Endothelial cell (in vitro differentiated cells): ENCODE data around the gene ERC2. TPM values are rescaled to one million over a fixed set of nuclear protein-coding genes. Genes with fewer than 3 reads are reported as not detected.
A peak's percentile ranks its signal among the peaks of the same experiment; 100 is the strongest.

Experiments
- DNase-seq: peaks from one replicate; pipeline ENCODE4 v3.0.0; 2021; ENCODE audit warnings: low spot score
- H3K27ac Mint-ChIP-seq: one replicate; pipeline ENCODE4 v1.8.0; 2021; ENCODE audit warnings: mixed read lengths, inconsistent platforms; ENCODE audit not compliant: unreplicated experiment
- H3K27me3 Mint-ChIP-seq: one replicate; pipeline ENCODE4 v1.8.0; 2021; ENCODE audit warnings: mild to moderate bottlenecking, moderate library complexity, mixed read lengths, inconsistent platforms; ENCODE audit not compliant: unreplicated experiment
- H3K36me3 Mint-ChIP-seq: one replicate; pipeline ENCODE4 v1.8.0; 2021; ENCODE audit warnings: mild to moderate bottlenecking, low read depth, mixed read lengths, inconsistent platforms; ENCODE audit not compliant: unreplicated experiment
- H3K4me1 Mint-ChIP-seq: one replicate; pipeline ENCODE4 v1.8.0; 2021; ENCODE audit warnings: mild to moderate bottlenecking, mixed read lengths, inconsistent platforms; ENCODE audit not compliant: unreplicated experiment
- H3K4me3 Mint-ChIP-seq: one replicate; pipeline ENCODE4 v1.8.0; 2021; ENCODE audit warnings: mild to moderate bottlenecking, mixed read lengths, inconsistent platforms; ENCODE audit not compliant: unreplicated experiment
- H3K9me3 Mint-ChIP-seq: one replicate; pipeline ENCODE4 v1.8.0; 2021; ENCODE audit warnings: mixed read lengths, inconsistent platforms; ENCODE audit not compliant: unreplicated experiment
- CTCF ChIP-seq: fragments of 200-600 bp; sonication (generic); IDR thresholded peaks from one replicate; pipeline ENCODE4 v1.5.0; 2021; ENCODE audit warnings: antibody characterized with exemption; ENCODE audit not compliant: unreplicated experiment
- total RNA-seq: library from RNA; stranded (reverse); fragmentation: NEBNext Ultra II Directional; extraction: Animal tissue kit (Norgen Biotek cat#: 25700); gene quantifications from one replicate; pipeline ENCODE4 v1.2.1, GENCODE V29; 2021; ENCODE audit not compliant: unreplicated experiment

The ERC2 gene
- total RNA-seq, 1 donor from 2014 or later: 20.5 TPM

- Mint-ChIP-seq H3K4me1 (peaks cover 15% of the 10 kb centered on the region), H3K27me3 (peaks cover 3% of the 10 kb centered on the region), H3K4me3 (no peak overlapping the region), H3K27ac (no peak overlapping the region), H3K36me3 (no peaks in the 10 kb centered on the region), H3K9me3 (no peaks in the 10 kb centered on the region)
- no peak for DNase-seq
- no peak for TF ChIP-seq CTCF
Observed at GRCh38 chr3:56471771-56472170, 3.5 kb upstream of the ERC2 start.

GRCh38 chr3:56469141-56469540, 874 bp upstream of the ERC2 start:
- Mint-ChIP-seq H3K36me3 (no peaks in the 10 kb centered on the region), H3K9me3 (no peaks in the 10 kb centered on the region), H3K27ac (no peak overlapping the region), H3K4me1 (peaks cover 14% of the 10 kb centered on the region), H3K4me3 (peak overlapping the region; percentile 70), H3K27me3 (peaks cover 4% of the 10 kb centered on the region)
- no peak for DNase-seq
- TF ChIP-seq CTCF: no peak

GRCh38 chr3:56467801-56468183, 475 bp downstream of the ERC2 start:
- Mint-ChIP-seq H3K9me3 (no peaks in the 10 kb centered on the region), H3K4me1 (peaks cover 7% of the 10 kb centered on the region), H3K27ac (no peak overlapping the region), H3K36me3 (no peaks in the 10 kb centered on the region), H3K27me3 (peaks cover 4% of the 10 kb centered on the region), H3K4me3 (peak overlapping the region; percentile 98)
- peak; percentile 28 for DNase-seq
- TF ChIP-seq CTCF: no peak

GRCh38 chr3:56467108-56467507, 1.2 kb downstream of the ERC2 start:
- Mint-ChIP-seq H3K4me1 (peaks cover 7% of the 10 kb centered on the region), H3K27ac (peak overlapping the region; percentile 74)

GRCh38 chr3:56459719-56460118, 8.5 kb downstream of the ERC2 start:
- Mint-ChIP-seq H3K27ac (no peak overlapping the region), H3K4me3 (no peak overlapping the region), H3K4me1 (peaks cover 18% of the 10 kb centered on the region), H3K27me3 (no peaks in the 10 kb centered on the region), H3K9me3 (no peaks in the 10 kb centered on the region), H3K36me3 (no peaks in the 10 kb centered on the region)
- TF ChIP-seq CTCF: no peak
- no peak for DNase-seq

More at GRCh38 chr3:56467108-56467507, 1.2 kb downstream of the ERC2 start:
- H3K36me3 Mint-ChIP-seq: no peaks in the 10 kb centered on the region
- peaks cover 4% of the 10 kb centered on the region for H3K27me3 Mint-ChIP-seq
- no peaks in the 10 kb centered on the region for H3K9me3 Mint-ChIP-seq
- DNase-seq: peak; percentile 81
- TF ChIP-seq CTCF: no peak
- peak overlapping the region; percentile 98 for H3K4me3 Mint-ChIP-seq
